Ovary (tissue), 9 donors: ENCODE data around the gene OTULIN. TPM values are rescaled to one million over a fixed set of nuclear protein-coding genes. Genes with fewer than 3 reads are reported as not detected.

Experiments used
- DNase-seq, 5 donors: peaks; one replicate each; pipeline ENCODE4 v3.0.0-alpha.2; 2019 to 2020
- H3K27ac ChIP-seq, 2 donors: fragments of 200-600 bp; one replicate each; pipeline versions ENCODE4 v1.5.1 to v1.8.0; 2019 to 2022
- H3K27me3 ChIP-seq: fragments of 200-600 bp; one replicate; pipeline ENCODE4 v1.8.0; 2022
- H3K36me3 ChIP-seq: fragments of 200-600 bp; sonication (generic); one replicate; pipeline ENCODE4 v1.5.1; 2019
- H3K4me1 ChIP-seq: one replicate; pipeline ENCODE4 v1.8.1; 2013; ENCODE audit warnings: mild to moderate bottlenecking, moderate library complexity; ENCODE audit not compliant: insufficient read depth
- H3K4me3 ChIP-seq: fragments of 200-600 bp; sonication (generic); one replicate; pipeline ENCODE4 v1.5.1; 2017
- H3K9me3 ChIP-seq, 2 donors: fragments of 200-600 bp in 1 of 2; sonication (generic) in 1 of 2; one replicate each; pipeline versions ENCODE4 v1.5.1 to v1.8.1; 2013 to 2019; ENCODE audit warnings: mild to moderate bottlenecking in 1 of 2, moderate library complexity in 1 of 2
- CTCF ChIP-seq, 3 donors: fragments of 450-650 bp in 2 of 3; fragments of 200-600 bp in 1 of 3; IDR thresholded peaks; one replicate each; pipeline versions ENCODE4 v1.5.1 to v1.8.0; 2016 to 2022; ENCODE audit warnings: antibody characterized with exemption in 3 of 3, mild to moderate bottlenecking in 1 of 3
- EP300 ChIP-seq: sonication (generic); formaldehyde crosslinking; IDR thresholded peaks from one replicate; pipeline ENCODE4 v1.6.1; 2017; ENCODE audit warnings: antibody characterized with exemption
- POLR2A ChIP-seq: fragments of 450-650 bp; IDR thresholded peaks from one replicate; pipeline ENCODE4 v1.6.1; 2017; ENCODE audit warnings: antibody characterized with exemption, mild to moderate bottlenecking, moderate library complexity
- WGBS, 3 donors: extraction: QIAGEN DNeasy Blood & Tissue Kit in 1 of 3; methylation state at CpG; one replicate each; pipeline versions ENCODE4 v1.1.5 to v1.1.7; 2013 to 2017; 5-methylcytosine and 5-hydroxymethylcytosine counted together
- intact Hi-C, 4 donors: fragments of 100-400 bp; cut with DNase I; formaldehyde crosslinking; loops; one replicate each; pipeline versions ENCODE4 v1.11.0 to v1.15.1; 2022 to 2023
- polyA plus RNA-seq, 2 donors: library from polyadenylated mRNA; stranded (reverse); fragments of 200-250 nt in 1 of 2; fragments of 350-450 nt in 1 of 2; fragmentation: Illumina TruSeq in 1 of 2; extraction: RNeasy Lipid Tissue Mini Kit (QIAGEN cat#74804) in 1 of 2; gene quantifications; one replicate each; pipeline ENCODE4 v1.2.3, GENCODE V29; 2013 to 2014
- total RNA-seq, 7 donors: library from RNA; depleted of rRNA in 2 of 7; stranded (reverse); fragments of >200 nt in 2 of 7; fragmentation: NEBNext Ultra II Directional in 3 of 7; extraction: Animal tissue kit (Norgen Biotek cat#: 25700) in 3 of 7; gene quantifications; one replicate each; pipeline versions ENCODE4 v1.1.0 to v1.2.4, GENCODE V29; 2016 to 2023
- donor health status: DM: no; HTN: no; CAD: no; lungs with moderate emphysema.
- donor health status: DM: no; HTN: no; CAD: no.
- donor health status: Bipolar disorder and iron deficiency.
- donor health status: DM: yes; HTN: yes; CAD: no.
- donor health status: DM: no; HTN: no; CAD: no.
- donor health status: DM: yes; HTN: yes; CAD: no.

The OTULIN gene
- total and polyA plus RNA-seq, 9 donors = 4.1 to 29.3 (median 23.3) TPM

GRCh38 chr5:14701556-14701955 is 37.0 kb downstream of the OTULIN start:
- intact Hi-C loops = no loop called here
- TF ChIP-seq EP300 = no peak
- no peaks in the 10 kb centered on the region for H3K4me1 ChIP-seq
- no peaks in the 10 kb centered on the region for H3K36me3 ChIP-seq
- no peaks in the 10 kb centered on the region for H3K9me3 ChIP-seq
- H3K27ac ChIP-seq = no peak overlapping the region
- 95 to 98% (median 97%) methylated on average over 10 of the region's 10 CpGs for WGBS, 3 donors
- DNase-seq = no peak
- no peak overlapping the region for H3K4me3 ChIP-seq
- H3K27me3 ChIP-seq = no peaks in the 10 kb centered on the region

DNA sequence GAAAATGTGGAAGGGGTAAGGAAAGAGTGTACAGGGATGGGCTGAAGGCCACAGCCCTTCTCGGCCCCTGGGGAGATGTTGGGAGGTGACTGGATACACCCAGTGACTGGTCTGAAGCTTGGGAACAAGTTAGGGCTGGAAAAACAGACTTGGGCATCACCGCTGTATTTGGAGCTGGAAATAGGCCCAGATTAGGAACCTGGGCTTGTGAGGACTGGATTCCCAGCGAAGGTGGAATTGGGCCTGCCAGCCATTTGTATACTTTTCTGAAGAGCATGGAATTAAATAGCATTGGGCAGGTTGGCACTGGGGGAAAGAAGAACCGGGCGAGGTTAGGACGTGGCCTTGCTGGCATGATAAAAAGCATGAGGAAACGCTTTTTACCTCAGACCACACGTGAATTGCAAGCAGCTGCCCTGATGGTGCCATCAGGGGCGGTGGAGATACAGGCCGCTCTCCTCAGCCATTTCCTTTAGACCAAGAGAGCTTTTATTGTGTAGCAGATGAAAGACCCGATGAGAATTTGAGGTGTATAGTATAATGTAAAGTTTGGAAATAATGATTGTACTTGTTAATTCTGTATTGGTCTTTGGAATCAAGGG is 37.8 kb downstream of the OTULIN start:
- intact Hi-C loops = no loop called here
- Histone ChIP-seq H3K36me3 (no peaks in the 10 kb centered on the region), H3K27ac (no peak overlapping the region), H3K4me3 (no peak overlapping the region), H3K9me3 (no peaks in the 10 kb centered on the region), H3K27me3 (no peaks in the 10 kb centered on the region), H3K4me1 (no peaks in the 10 kb centered on the region)
- no peak for DNase-seq
- TF ChIP-seq EP300 = no peak
- 92 to 95% (median 93%) methylated on average over 11 of the region's 11 CpGs for WGBS, 3 donors

DNA sequence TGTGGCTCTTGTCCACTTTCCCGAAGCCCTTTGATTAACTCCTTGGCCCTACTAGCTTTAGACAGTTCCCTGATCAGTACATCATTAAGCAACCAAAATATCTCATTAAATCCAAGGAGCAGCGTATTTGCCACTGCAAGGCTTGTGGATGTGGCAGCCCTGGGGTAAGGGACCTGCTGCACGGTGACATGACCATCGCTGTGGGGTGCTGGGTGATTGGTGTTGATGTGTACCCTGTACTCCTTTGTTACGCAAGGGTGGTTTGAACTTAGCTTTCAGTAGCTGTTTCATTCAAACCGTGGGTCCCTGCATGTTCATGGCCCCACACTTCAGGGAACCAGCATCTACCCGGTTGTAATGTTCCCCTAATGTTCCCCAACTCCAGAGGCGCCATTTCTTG is 41.0 kb downstream of the OTULIN start:
- WGBS, 3 donors = 95 to 97% (median 97%) methylated on average over 8 of the region's 8 CpGs
- Histone ChIP-seq H3K4me3 (no peak overlapping the region), H3K27ac (no peak overlapping the region), H3K27me3 (no peaks in the 10 kb centered on the region), H3K4me1 (no peaks in the 10 kb centered on the region), H3K36me3 (no peaks in the 10 kb centered on the region), H3K9me3 (no peaks in the 10 kb centered on the region)
- no peak for TF ChIP-seq CTCF (IDR thresholded peaks at IDR 0.05)
- TF ChIP-seq EP300 = no peak
- no peak for TF ChIP-seq POLR2A
- intact Hi-C loops = no loop called here
- no peak for DNase-seq

DNA sequence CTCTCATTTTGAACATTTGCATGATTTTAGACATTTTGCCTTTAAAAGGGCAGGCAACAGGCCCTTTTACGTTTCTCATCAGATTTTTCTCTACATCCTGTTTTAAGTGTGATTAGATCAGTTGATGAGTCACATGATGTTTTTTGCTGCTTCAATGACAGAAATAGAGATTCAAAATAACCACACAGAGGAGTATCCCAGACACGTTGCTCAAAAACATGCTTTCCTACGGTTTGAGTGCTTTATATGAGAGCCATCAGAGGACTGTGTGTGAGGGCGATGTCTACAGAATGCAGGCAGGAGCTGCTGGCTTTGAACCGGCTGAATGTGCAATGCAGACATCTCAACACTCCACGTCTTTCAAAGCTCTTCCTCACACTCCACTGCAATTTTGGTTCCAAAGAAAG is 42.1 kb downstream of the OTULIN start:
- 49 to 55% (median 51%) methylated on average over 6 of the region's 6 CpGs for WGBS, 3 donors
- no peaks in the 10 kb centered on the region for H3K36me3 ChIP-seq

DNA sequence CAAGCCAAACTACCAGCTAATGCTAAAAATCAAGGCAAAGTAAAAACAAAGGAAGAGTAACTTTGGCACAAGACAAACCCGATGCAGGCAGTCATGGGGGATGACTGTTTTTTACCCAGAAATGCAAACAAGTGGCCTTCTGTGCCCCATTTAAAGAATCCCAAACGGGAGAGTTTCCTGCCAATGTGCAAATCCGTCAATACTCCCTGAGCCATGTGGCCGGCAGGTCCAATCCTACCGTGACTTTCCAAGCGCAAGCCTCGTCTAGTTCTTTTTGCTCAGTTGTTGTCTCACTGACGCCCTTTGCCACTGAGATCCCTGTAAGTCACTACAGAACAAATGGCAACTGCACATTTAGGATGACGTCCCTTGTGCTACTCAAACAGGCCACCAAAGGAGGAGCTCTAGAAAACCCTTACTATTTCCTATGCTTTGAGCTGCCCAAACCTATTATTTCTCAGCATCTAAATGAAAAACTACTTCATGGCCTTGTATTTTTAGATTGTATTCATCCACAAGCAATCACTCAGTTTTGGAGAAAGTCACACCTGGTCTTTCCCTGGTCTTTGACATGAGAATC is 43.4 kb downstream of the OTULIN start:
- no peak overlapping the region for H3K4me3 ChIP-seq
- TF ChIP-seq POLR2A (no peak), EP300 (no peak), CTCF (IDR thresholded peaks at IDR 0.05) (no peak)
- H3K27me3 ChIP-seq = no peaks in the 10 kb centered on the region
- no peak for DNase-seq
- 88 to 94% (median 91%) methylated on average over 9 of the region's 9 CpGs for WGBS, 3 donors
- H3K36me3 ChIP-seq = no peaks in the 10 kb centered on the region
- intact Hi-C loops = no loop called here
- no peaks in the 10 kb centered on the region for H3K4me1 ChIP-seq
- no peak overlapping the region for H3K27ac ChIP-seq
- H3K9me3 ChIP-seq = no peaks in the 10 kb centered on the region

More for the DNA sequence above, 42.1 kb downstream of the OTULIN start:
- intact Hi-C loops = no loop called here
- no peak overlapping the region for H3K4me3 ChIP-seq
- no peak for DNase-seq
- no peaks in the 10 kb centered on the region for H3K4me1 ChIP-seq
- TF ChIP-seq CTCF (IDR thresholded peaks at IDR 0.05) = no peak
- no peak overlapping the region for H3K27ac ChIP-seq
- H3K9me3 ChIP-seq = no peaks in the 10 kb centered on the region
- H3K27me3 ChIP-seq = no peaks in the 10 kb centered on the region
